Left kidney (tissue), 2 donors: ENCODE data around the gene SLCO3A1. TPM values are rescaled to one million over a fixed set of nuclear protein-coding genes. Genes with fewer than 3 reads are reported as not detected.

Experiments used
- DNase-seq: peaks from one replicate; pipeline ENCODE4 v3.0.0-alpha.2; 2013
- polyA plus RNA-seq: library from polyadenylated mRNA; unstranded; fragments of 120-200 nt; gene quantifications from one replicate; pipeline ENCODE4 v1.2.1, GENCODE V29; 2013; ENCODE audit not compliant: insufficient read length

SLCO3A1 gene
- polyA plus RNA-seq, 1 donor: 9.5 TPM

GRCh38 chr15:91857772-91858171, 4.3 kb downstream of the SLCO3A1 start:
- DNase-seq: no peak

- DNase-seq: no peak
Observed at GRCh38 chr15:91860498-91860897, 7.0 kb downstream of the SLCO3A1 start.

- no peak for DNase-seq
Observed at GRCh38 chr15:91861223-91861622, 7.7 kb downstream of the SLCO3A1 start.

GRCh38 chr15:91862891-91863504, 9.5 kb downstream of the SLCO3A1 start:
- no peak for DNase-seq

- DNase-seq: no peak
Observed at GRCh38 chr15:91863621-91864255, 10.2 kb downstream of the SLCO3A1 start.

- DNase-seq: no peak
Observed at GRCh38 chr15:91864664-91865063, 11.2 kb downstream of the SLCO3A1 start.

- no peak for DNase-seq
Observed at GRCh38 chr15:91865486-91865885, 12.0 kb downstream of the SLCO3A1 start.

GRCh38 chr15:91865950-91866349, 12.4 kb downstream of the SLCO3A1 start:
- no peak for DNase-seq

GRCh38 chr15:91866371-91866905, 12.9 kb downstream of the SLCO3A1 start:
- DNase-seq: no peak

GRCh38 chr15:91866971-91867372, 13.5 kb downstream of the SLCO3A1 start:
- DNase-seq: no peak

GRCh38 chr15:91867581-91868026, 14.1 kb downstream of the SLCO3A1 start:
- DNase-seq: no peak

- DNase-seq: no peak
Observed at GRCh38 chr15:91870876-91871537, 17.5 kb downstream of the SLCO3A1 start.

GRCh38 chr15:91871837-91872236, 18.3 kb downstream of the SLCO3A1 start:
- no peak for DNase-seq

- no peak for DNase-seq
Observed at GRCh38 chr15:91872356-91873137, 19.0 kb downstream of the SLCO3A1 start.

- no peak for DNase-seq
Observed at GRCh38 chr15:91873138-91873536, 19.6 kb downstream of the SLCO3A1 start.

- DNase-seq: no peak
Observed at GRCh38 chr15:91874171-91874570, 20.7 kb downstream of the SLCO3A1 start.

GRCh38 chr15:91874992-91875660, 21.6 kb downstream of the SLCO3A1 start:
- peak; percentile 46 for DNase-seq

GRCh38 chr15:91876187-91876586, 22.7 kb downstream of the SLCO3A1 start:
- no peak for DNase-seq

- DNase-seq: no peak
Observed at GRCh38 chr15:91878319-91878870, 24.9 kb downstream of the SLCO3A1 start.

- no peak for DNase-seq
Observed at GRCh38 chr15:91879158-91879557, 25.6 kb downstream of the SLCO3A1 start.

- DNase-seq: no peak
Observed at GRCh38 chr15:91880373-91880772, 26.9 kb downstream of the SLCO3A1 start.
